Erythroblast (primary cell): ENCODE measurements around the gene ANKRD52.
A peak's percentile ranks its signal among the peaks of the same experiment; 100 is the strongest.

Experiments
- GATA1 ChIP-seq: IDR thresholded peaks from 2 replicates; pipeline ENCODE4 v1.6.1; 2011; ENCODE audit warnings: low read depth, mild to moderate bottlenecking, control low read depth, low read length, moderate library complexity
- POLR2A ChIP-seq: IDR thresholded peaks from 2 replicates; pipeline ENCODE4 v1.6.1; 2011; ENCODE audit warnings: mild to moderate bottlenecking, low read length

DNA sequence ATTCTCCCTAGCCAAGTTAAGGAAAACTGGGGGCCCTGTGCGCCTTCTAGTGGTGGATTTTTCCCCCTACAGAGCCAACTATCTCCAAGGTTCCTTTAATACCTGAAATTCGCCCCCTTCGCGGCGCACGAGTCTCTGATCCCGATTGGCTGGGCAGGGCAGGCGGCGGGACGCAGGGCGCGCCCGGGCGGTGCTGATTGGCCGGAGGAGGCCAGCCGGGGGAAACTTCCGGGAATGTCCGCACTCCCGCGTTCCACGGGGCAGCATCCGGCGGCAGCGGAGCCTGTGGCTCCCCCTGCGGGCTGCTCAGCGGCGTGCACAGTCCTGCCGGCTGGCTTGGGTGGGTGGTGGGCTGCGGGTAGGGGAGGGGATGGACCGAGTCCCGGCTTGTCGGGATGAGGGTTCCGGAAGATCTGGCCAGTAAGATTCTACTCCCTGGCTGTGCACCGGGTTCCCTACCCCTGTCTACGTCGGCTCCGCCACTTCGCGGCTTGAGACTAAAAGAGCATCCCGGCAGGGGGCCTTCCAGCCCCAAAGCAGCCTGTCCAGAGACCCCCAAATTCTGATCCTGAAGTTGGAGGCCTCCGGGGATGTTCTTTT is 34.0 kb downstream of the ANKRD52 start, which contains the start of gene NABP2:
- TF ChIP-seq POLR2A (peak; percentile 47), GATA1 (no peak)
